ENCODE results near the gene MICAL3.

DNA sequence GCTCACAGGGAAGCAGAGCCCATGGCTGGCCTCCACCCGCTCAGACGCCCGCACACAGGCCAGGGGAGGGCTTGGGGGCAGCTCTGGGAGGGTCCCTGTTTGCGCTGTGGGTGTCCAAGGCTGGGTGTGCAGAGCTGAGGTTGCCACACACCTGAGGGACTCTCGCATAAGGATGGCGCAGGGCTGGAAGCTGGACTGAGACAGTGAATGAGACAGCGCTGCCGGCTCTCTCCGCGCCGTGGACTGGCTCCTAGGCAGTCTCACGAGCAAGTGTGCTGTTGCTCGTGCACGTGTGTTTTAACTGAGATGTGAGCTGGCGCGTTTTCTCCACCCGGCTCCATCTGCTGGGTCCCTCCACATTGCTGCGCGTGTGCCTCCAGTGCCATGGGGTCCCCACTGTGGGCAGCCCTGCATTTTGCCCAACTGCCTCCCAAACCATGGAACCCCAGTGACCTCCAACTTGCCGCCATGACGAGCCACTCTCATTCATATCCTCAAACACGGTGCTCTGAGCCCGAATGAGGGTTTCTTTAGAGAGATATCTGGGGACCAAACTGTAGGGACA is 245.9 kb downstream of the MICAL3 start:
- TF ChIP-seq, protein P1, sequence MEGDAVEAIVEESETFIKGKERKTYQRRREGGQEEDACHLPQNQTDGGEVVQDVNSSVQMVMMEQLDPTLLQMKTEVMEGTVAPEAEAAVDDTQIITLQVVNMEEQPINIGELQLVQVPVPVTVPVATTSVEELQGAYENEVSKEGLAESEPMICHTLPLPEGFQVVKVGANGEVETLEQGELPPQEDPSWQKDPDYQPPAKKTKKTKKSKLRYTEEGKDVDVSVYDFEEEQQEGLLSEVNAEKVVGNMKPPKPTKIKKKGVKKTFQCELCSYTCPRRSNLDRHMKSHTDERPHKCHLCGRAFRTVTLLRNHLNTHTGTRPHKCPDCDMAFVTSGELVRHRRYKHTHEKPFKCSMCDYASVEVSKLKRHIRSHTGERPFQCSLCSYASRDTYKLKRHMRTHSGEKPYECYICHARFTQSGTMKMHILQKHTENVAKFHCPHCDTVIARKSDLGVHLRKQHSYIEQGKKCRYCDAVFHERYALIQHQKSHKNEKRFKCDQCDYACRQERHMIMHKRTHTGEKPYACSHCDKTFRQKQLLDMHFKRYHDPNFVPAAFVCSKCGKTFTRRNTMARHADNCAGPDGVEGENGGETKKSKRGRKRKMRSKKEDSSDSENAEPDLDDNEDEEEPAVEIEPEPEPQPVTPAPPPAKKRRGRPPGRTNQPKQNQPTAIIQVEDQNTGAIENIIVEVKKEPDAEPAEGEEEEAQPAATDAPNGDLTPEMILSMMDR (IDR thresholded peaks at IDR 0.05) = no peak
- TF ChIP-seq EP300 (IDR thresholded peaks at IDR 0.05) = no peak
